ENCODE measurements around the gene ZFP91.

DNA sequence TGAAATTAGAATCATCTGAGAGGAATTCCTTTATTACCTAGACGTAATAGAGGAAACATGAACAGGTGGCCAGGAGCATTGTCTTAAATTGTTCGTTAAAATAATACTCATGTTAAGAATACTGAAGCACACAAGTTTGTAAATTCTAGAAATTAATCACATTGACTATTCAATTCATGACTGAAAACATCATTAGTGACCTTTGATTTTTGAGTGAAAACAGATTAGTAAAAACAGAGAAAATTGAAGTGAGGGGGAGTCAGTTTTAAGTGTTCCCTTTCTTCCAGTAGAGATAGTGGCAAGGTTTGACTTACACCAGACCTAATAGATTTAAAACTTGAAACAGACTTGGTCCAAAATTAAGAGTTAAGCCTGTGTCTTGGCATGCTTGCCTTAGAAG is 1.4 kb downstream of the ZFP91 start:
- TF ChIP-seq, protein P1, sequence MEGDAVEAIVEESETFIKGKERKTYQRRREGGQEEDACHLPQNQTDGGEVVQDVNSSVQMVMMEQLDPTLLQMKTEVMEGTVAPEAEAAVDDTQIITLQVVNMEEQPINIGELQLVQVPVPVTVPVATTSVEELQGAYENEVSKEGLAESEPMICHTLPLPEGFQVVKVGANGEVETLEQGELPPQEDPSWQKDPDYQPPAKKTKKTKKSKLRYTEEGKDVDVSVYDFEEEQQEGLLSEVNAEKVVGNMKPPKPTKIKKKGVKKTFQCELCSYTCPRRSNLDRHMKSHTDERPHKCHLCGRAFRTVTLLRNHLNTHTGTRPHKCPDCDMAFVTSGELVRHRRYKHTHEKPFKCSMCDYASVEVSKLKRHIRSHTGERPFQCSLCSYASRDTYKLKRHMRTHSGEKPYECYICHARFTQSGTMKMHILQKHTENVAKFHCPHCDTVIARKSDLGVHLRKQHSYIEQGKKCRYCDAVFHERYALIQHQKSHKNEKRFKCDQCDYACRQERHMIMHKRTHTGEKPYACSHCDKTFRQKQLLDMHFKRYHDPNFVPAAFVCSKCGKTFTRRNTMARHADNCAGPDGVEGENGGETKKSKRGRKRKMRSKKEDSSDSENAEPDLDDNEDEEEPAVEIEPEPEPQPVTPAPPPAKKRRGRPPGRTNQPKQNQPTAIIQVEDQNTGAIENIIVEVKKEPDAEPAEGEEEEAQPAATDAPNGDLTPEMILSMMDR (conservative IDR thresholded peaks at IDR 0.05; ENCODE audit: low read length) = no peak
- no peak for TF ChIP-seq EZH2phosphoT487 (IDR thresholded peaks at IDR 0.05; ENCODE audit: borderline replicate concordance, low read depth, low read length)

Data from OCI-LY7 (cell line).